Karpas-422 (cell line): Measurements from ENCODE around the gene MLF2. TPM values are rescaled to one million over a fixed set of nuclear protein-coding genes. Genes with fewer than 3 reads are reported as not detected.
"Not testable (repeated sequence)": the region's sequence is repeated elsewhere in the genome, so short reads cannot be mapped to it uniquely, and the experiment has no call there.

Experiments
- DNase-seq: peaks from one replicate; pipeline ENCODE4 v3.0.0-alpha.2; 2015
- H2AFZ ChIP-seq: fragments of 200-600 bp; sonication (generic); 2 replicates; pipeline ENCODE4 v1.6.1; 2014; ENCODE audit warnings: antibody characterized with exemption, low read length, mixed read lengths
- H3K27ac ChIP-seq: fragments of 200-600 bp; sonication (generic); 2 replicates; pipeline ENCODE4 v1.5.1; 2014; ENCODE audit warnings: mild to moderate bottlenecking, low read length, moderate library complexity
- H3K27me3 ChIP-seq: fragments of 200-600 bp; sonication (generic); 2 replicates; pipeline ENCODE4 v1.6.1; 2014; ENCODE audit warnings: low read length, mixed read lengths
- H3K36me3 ChIP-seq: fragments of 200-600 bp; sonication (generic); 2 replicates; pipeline ENCODE4 v1.6.1; 2014; ENCODE audit warnings: low read length, mixed read lengths; ENCODE audit not compliant: insufficient read depth
- H3K4me1 ChIP-seq: fragments of 200-600 bp; sonication (generic); 2 replicates; pipeline ENCODE4 v1.6.1; 2014; ENCODE audit warnings: mild to moderate bottlenecking, low read length, mixed read lengths
- H3K4me2 ChIP-seq: fragments of 200-600 bp; sonication (generic); 2 replicates; pipeline ENCODE4 v1.6.1; 2014; ENCODE audit warnings: low read length, low read depth, mild to moderate bottlenecking; ENCODE audit not compliant: poor library complexity, severe bottlenecking
- H3K4me3 ChIP-seq: fragments of 200-600 bp; sonication (generic); 2 replicates; pipeline ENCODE4 v1.5.1; 2014; ENCODE audit warnings: mild to moderate bottlenecking, antibody characterized with exemption, low read length, mixed read lengths
- H3K79me2 ChIP-seq: fragments of 200-600 bp; sonication (generic); 2 replicates; pipeline ENCODE4 v1.6.1; 2014; ENCODE audit warnings: mild to moderate bottlenecking, low read length, mixed read lengths
- H3K9ac ChIP-seq: fragments of 200-600 bp; sonication (generic); 2 replicates; pipeline ENCODE4 v1.6.0; 2014; ENCODE audit warnings: low read length
- H3K9me2 ChIP-seq: fragments of 200-600 bp; sonication (generic), shearing (Covaris generic); replicated peaks from 2 replicates; pipeline ENCODE4 v1.6.0; 2014; ENCODE audit warnings: mild to moderate bottlenecking, low read length, moderate library complexity; ENCODE audit not compliant: insufficient read depth
- H3K9me3 ChIP-seq: fragments of 300-700, 200-600 bp; sonication (generic); 2 replicates; pipeline ENCODE4 v1.6.1; 2014; ENCODE audit warnings: low read length, mixed read lengths
- H4K20me1 ChIP-seq: fragments of 200-600 bp; sonication (generic); 2 replicates; pipeline ENCODE4 v1.6.1; 2014; ENCODE audit warnings: mild to moderate bottlenecking, antibody characterized with exemption, low read length, low read depth; ENCODE audit not compliant: insufficient read depth
- total RNA-seq: library from RNA; depleted of rRNA; stranded (reverse); fragments of >200 nt; shearing (Covaris generic); gene quantifications from 2 replicates; pipeline ENCODE4 v1.2.3, GENCODE V29; 2014; ENCODE audit warnings: low replicate concordance

Gene MLF2
- total RNA-seq, 1 experiment from 2014 or later = 183 TPM

GRCh38 chr12:6723607-6724408 lies 29.1 kb downstream of the MLF2 start, which contains the start of gene COPS7A:
Gene COPS7A (plus strand): TSS chr12:6724046. CDS start chr12:6724657, 611 bp downstream.
- peak within 1 kb of the TSS; percentile 91 for H3K9ac ChIP-seq

GRCh38 chr12:6722863-6723262 lies 30.1 kb downstream of the MLF2 start:
- Histone ChIP-seq H3K27me3 (no peaks in the 10 kb centered on the region), H3K4me2 (peak overlapping the region; percentile 80), H3K9me3 (no peaks in the 10 kb centered on the region), H3K27ac (peak overlapping the region; percentile 68), H3K36me3 (no peaks in the 10 kb centered on the region), H3K9ac (peak overlapping the region; percentile 91), H3K9me2 (no peaks in the 10 kb centered on the region), H3K79me2 (peaks cover 7% of the 10 kb centered on the region), H3K4me1 (peaks cover 28% of the 10 kb centered on the region), H4K20me1 (no peaks in the 10 kb centered on the region), H2AFZ (0 out of 2 replicates have a peak overlapping the region, but pooled peaks have one; percentile 74), H3K4me3 (peak overlapping the region; percentile 92)
- DNase-seq = no peak

More at GRCh38 chr12:6723607-6724408, 29.1 kb downstream of the MLF2 start, which contains the start of gene COPS7A:
- H4K20me1 ChIP-seq = no peaks in the 10 kb centered on the region
- peak within 1 kb of the TSS; percentile 80 for H3K4me2 ChIP-seq
- peak within 1 kb of the TSS; percentile 74; the same call in 1 of the 2 replicates for H2AFZ ChIP-seq
- peaks cover 28% of the 10 kb centered on the region for H3K4me1 ChIP-seq
- H3K27ac ChIP-seq = peak within 1 kb of the TSS; percentile 68
- peak; percentile 100 for DNase-seq
- H3K36me3 ChIP-seq = peaks cover 2% of the 10 kb centered on the region; the same call in 1 of the 2 replicates
- no peaks in the 10 kb centered on the region for H3K9me2 ChIP-seq
- H3K79me2 ChIP-seq = peaks cover 7% of the 10 kb centered on the region
- no peaks in the 10 kb centered on the region for H3K9me3 ChIP-seq
- peak within 1 kb of the TSS; percentile 92 for H3K4me3 ChIP-seq
- H3K27me3 ChIP-seq = no peaks in the 10 kb centered on the region

- H4K20me1 ChIP-seq = no peaks in the 10 kb centered on the region
- no peaks in the 10 kb centered on the region for H3K9me3 ChIP-seq
- H3K27ac ChIP-seq = no peak overlapping the region
- H3K9ac ChIP-seq = no peak overlapping the region
- no peak overlapping the region for H2AFZ ChIP-seq
- DNase-seq = no peak
- no peaks in the 10 kb centered on the region for H3K27me3 ChIP-seq
- peaks cover 3% of the 10 kb centered on the region; the same call in 1 of the 2 replicates for H3K4me1 ChIP-seq
- no peak overlapping the region for H3K4me3 ChIP-seq
- no peak overlapping the region for H3K4me2 ChIP-seq
- H3K79me2 ChIP-seq = no peaks in the 10 kb centered on the region
- no peaks in the 10 kb centered on the region for H3K36me3 ChIP-seq
- no peaks in the 10 kb centered on the region for H3K9me2 ChIP-seq
Observed at GRCh38 chr12:6716874-6717437, 36.0 kb downstream of the MLF2 start.

- not testable (repeated sequence) for H3K9me3 ChIP-seq, DNase-seq, H3K27ac ChIP-seq, H3K36me3 ChIP-seq, H3K4me1 ChIP-seq, H3K79me2 ChIP-seq, H3K9ac ChIP-seq, H2AFZ ChIP-seq, H3K9me2 ChIP-seq, H3K4me3 ChIP-seq, H4K20me1 ChIP-seq, H3K4me2 ChIP-seq, H3K27me3 ChIP-seq
Observed at GRCh38 chr12:6716031-6716873, 36.7 kb downstream of the MLF2 start.

GRCh38 chr12:6708960-6709394 lies 44.0 kb downstream of the MLF2 start:
- H3K27ac ChIP-seq = no peak overlapping the region
- H4K20me1 ChIP-seq = no peaks in the 10 kb centered on the region
- no peak overlapping the region for H2AFZ ChIP-seq
- peak; percentile 61 for DNase-seq
- H3K9me3 ChIP-seq = no peaks in the 10 kb centered on the region
- no peaks in the 10 kb centered on the region for H3K79me2 ChIP-seq
- no peak overlapping the region for H3K9ac ChIP-seq
- H3K4me3 ChIP-seq = no peak overlapping the region
- H3K36me3 ChIP-seq = no peaks in the 10 kb centered on the region
- H3K9me2 ChIP-seq = no peaks in the 10 kb centered on the region
- no peaks in the 10 kb centered on the region for H3K4me1 ChIP-seq
- H3K27me3 ChIP-seq = no peaks in the 10 kb centered on the region
- no peak overlapping the region for H3K4me2 ChIP-seq

- H2AFZ ChIP-seq, DNase-seq, H4K20me1 ChIP-seq, H3K9ac ChIP-seq, H3K9me2 ChIP-seq, H3K27me3 ChIP-seq, H3K4me1 ChIP-seq, H3K4me3 ChIP-seq, H3K9me3 ChIP-seq, H3K27ac ChIP-seq, H3K36me3 ChIP-seq, H3K4me2 ChIP-seq, H3K79me2 ChIP-seq: not testable (repeated sequence)
Observed at GRCh38 chr12:6708351-6708750, 44.6 kb downstream of the MLF2 start.

- Histone ChIP-seq H2AFZ (no peak overlapping the region), H3K4me3 (no peak overlapping the region), H3K9ac (0 out of 2 replicates have a peak overlapping the region, but pooled peaks have one; percentile 7), H4K20me1 (no peaks in the 10 kb centered on the region), H3K27me3 (no peaks in the 10 kb centered on the region), H3K9me2 (no peaks in the 10 kb centered on the region), H3K27ac (no peak overlapping the region), H3K36me3 (no peaks in the 10 kb centered on the region), H3K9me3 (no peaks in the 10 kb centered on the region), H3K79me2 (no peaks in the 10 kb centered on the region), H3K4me1 (peaks cover 3% of the 10 kb centered on the region; the same call in 1 of the 2 replicates), H3K4me2 (no peak overlapping the region)
- DNase-seq = peak; percentile 49
Observed at GRCh38 chr12:6703631-6704030, 49.3 kb downstream of the MLF2 start.
